PC-3 (cell line): ENCODE results near the gene SDK1. TPM values are rescaled to one million over a fixed set of nuclear protein-coding genes. Genes with fewer than 3 reads are reported as not detected.

ENCODE experiments used
- ATAC-seq: fragments of 200-7000 bp; cut with Tn5 transposase; 2 replicates; pipeline ENCODE4 v1.9.1; 2020; ENCODE audit warnings: mild to moderate bottlenecking, moderate library complexity
- BruUV-seq: library from RNA; stranded (reverse); fragments of 400-500 nt; replicated peaks from 2 replicates; lab custom pipeline; 2021; lab: Mats Ljungman, UMichigan
- CTCF ChIA-PET: fragments of 300-600 bp; sonication (Branson Sonifier 250); formaldehyde crosslinking; loops from one replicate; lab custom pipeline; 2022; ENCODE audit warnings: antibody characterized with exemption; lab: Charles Lee
- POLR2A ChIA-PET: fragments of 300-600 bp; sonication (Branson Sonifier 250); formaldehyde crosslinking; loops from one replicate; lab custom pipeline; 2022; ENCODE audit warnings: antibody characterized with exemption; ENCODE audit not compliant: unreplicated experiment; lab: Charles Lee
- DNase-seq: peaks from one replicate; pipeline ENCODE4 v3.0.0-alpha.2; 2015
- H2AFZ ChIP-seq: fragments of 300-600 bp; sonication (generic); 2 replicates; pipeline ENCODE4 v1.6.0; 2016; ENCODE audit warnings: antibody characterized with exemption, low read length
- H3F3A ChIP-seq: fragments of 300-600 bp; sonication (generic); one replicate; pipeline ENCODE4 v1.6.0; 2017; ENCODE audit warnings: antibody characterized with exemption, low read length, control low read depth, mild to moderate bottlenecking; ENCODE audit not compliant: unreplicated experiment
- H3K27ac ChIP-seq: fragments of 300-600 bp; sonication (generic); 2 replicates; pipeline ENCODE4 v1.5.1; 2016; ENCODE audit warnings: mild to moderate bottlenecking, low read length
- H3K27me3 ChIP-seq: fragments of 300-600 bp; sonication (generic); 2 replicates; pipeline ENCODE4 v1.6.1; 2016; ENCODE audit warnings: low read length, mixed read lengths
- H3K36me3 ChIP-seq: fragments of 300-600 bp; sonication (generic); 2 replicates; pipeline ENCODE4 v1.6.1; 2016; ENCODE audit warnings: low read depth, mixed run types, low read length, mixed read lengths
- H3K4me1 ChIP-seq: fragments of 300-600 bp; sonication (generic); 2 replicates; pipeline ENCODE4 v1.5.1; 2016; ENCODE audit warnings: low read length; ENCODE audit not compliant: insufficient read depth
- H3K4me2 ChIP-seq: fragments of 300-600 bp; sonication (generic); 2 replicates; pipeline ENCODE4 v1.6.0; 2016; ENCODE audit warnings: low read length
- H3K4me3 ChIP-seq: fragments of 300-600 bp; sonication (generic); 2 replicates; pipeline ENCODE4 v1.5.1; 2016; ENCODE audit warnings: mild to moderate bottlenecking, low read length, mixed read lengths
- H3K79me2 ChIP-seq: fragments of 300-600 bp; sonication (generic); 2 replicates; pipeline ENCODE4 v1.6.1; 2017; ENCODE audit warnings: low read length, mixed read lengths
- H3K9ac ChIP-seq: fragments of 300-600 bp; sonication (generic); 2 replicates; pipeline ENCODE4 v1.6.0; 2016; ENCODE audit warnings: mild to moderate bottlenecking, low read length
- H3K9me2 ChIP-seq: fragments of 300-600 bp; sonication (generic); replicated peaks from 2 replicates; pipeline ENCODE4 v1.6.1; 2016; ENCODE audit warnings: mixed run types, low read length, mixed read lengths
- H3K9me3 ChIP-seq: fragments of 300-600 bp; sonication (generic); 2 replicates; pipeline ENCODE4 v1.6.1; 2016; ENCODE audit warnings: low read length, mixed read lengths
- H4K20me1 ChIP-seq: fragments of 300-600 bp; sonication (generic); 2 replicates; pipeline ENCODE4 v1.6.1; 2016; ENCODE audit warnings: low read length, mixed read lengths
- EZH2 ChIP-seq: fragments of 300-600 bp; sonication (generic); IDR thresholded peaks from one replicate; pipeline ENCODE4 v1.6.1; 2017; ENCODE audit warnings: antibody characterized with exemption, mild to moderate bottlenecking, low read length; ENCODE audit not compliant: unreplicated experiment
- EZH2phosphoT487 ChIP-seq: fragments of 300-600 bp; sonication (generic); IDR thresholded peaks from 2 replicates; pipeline ENCODE4 v1.6.1; 2018; ENCODE audit warnings: mild to moderate bottlenecking, antibody characterized with exemption, low read length, borderline replicate concordance
- intact Hi-C: fragments of 100-400 bp; cut with micrococcal nuclease; formaldehyde crosslinking; loops from 2 replicates; pipeline ENCODE4 v1.9.0; 2023
- total RNA-seq: library from RNA; depleted of rRNA; stranded (reverse); fragments of >200 nt; gene quantifications from 2 replicates; pipeline ENCODE4 v1.2.3, GENCODE V29; 2014
- TF ChIP-seq, protein P1 (sequence below): fragments of 300-600 bp; sonication (generic); conservative IDR thresholded peaks from 2 replicates; pipeline ENCODE4 v1.5.1; 2017; ENCODE audit warnings: antibody characterized with exemption, low read depth, mild to moderate bottlenecking, low read length

SDK1 gene
- total RNA-seq, 1 experiment from 2014 or later = 2.8 TPM

DNA sequence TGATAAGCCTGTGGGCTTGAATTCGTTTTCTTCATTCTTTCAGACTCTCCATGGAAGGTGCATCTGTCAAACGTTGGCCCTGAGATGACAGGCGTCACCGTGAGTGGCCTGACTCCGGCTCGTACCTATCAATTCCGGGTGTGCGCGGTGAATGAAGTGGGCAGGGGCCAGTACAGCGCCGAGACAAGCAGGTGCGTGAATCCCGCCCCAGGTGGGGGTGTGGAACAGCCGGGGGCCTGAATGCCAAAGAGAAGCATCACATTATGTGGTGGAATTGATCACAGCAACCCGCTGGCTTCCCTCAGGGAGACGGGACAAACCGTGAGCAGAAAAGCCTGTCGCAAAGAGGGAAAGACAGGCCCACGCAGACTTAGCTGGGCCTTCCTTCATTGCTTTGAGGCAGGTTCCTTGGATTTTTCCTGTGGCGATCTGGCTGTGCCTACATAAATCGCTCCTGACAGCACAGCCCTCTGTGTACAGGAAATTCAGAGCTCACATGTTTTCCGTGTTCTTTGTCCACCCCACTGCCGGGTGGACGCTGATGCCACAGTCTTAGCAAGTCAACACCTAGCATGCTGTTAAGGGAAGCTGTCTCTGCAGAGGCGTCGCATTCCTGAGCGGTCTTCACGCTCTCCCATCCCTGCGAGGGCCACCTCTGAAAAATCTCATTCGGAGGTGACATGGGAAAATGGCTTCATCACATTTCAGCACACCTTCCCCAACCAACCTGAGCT, 710.0 kb downstream of the SDK1 start:
- H3K4me3 ChIP-seq = no peak overlapping the region
- no peak for TF ChIP-seq EZH2
- intact Hi-C loops = no loop called here
- no peaks in the 10 kb centered on the region for H3K9me2 ChIP-seq
- no peaks in the 10 kb centered on the region for H3F3A ChIP-seq
- POLR2A ChIA-PET = no interaction called here
- H3K9me3 ChIP-seq = no peaks in the 10 kb centered on the region
- no peaks in the 10 kb centered on the region for H3K79me2 ChIP-seq
- no TSS peak for BruUV-seq
- no peaks in the 10 kb centered on the region for H3K4me1 ChIP-seq
- no peak overlapping the region for H3K9ac ChIP-seq
- no peak overlapping the region for H2AFZ ChIP-seq
- no peaks in the 10 kb centered on the region for H3K36me3 ChIP-seq
- no peak overlapping the region for H3K27ac ChIP-seq
- CTCF ChIA-PET = no interaction called here
- H4K20me1 ChIP-seq = no peaks in the 10 kb centered on the region
- no peaks in the 10 kb centered on the region for H3K27me3 ChIP-seq
- ATAC-seq (no peak), DNase-seq (no peak)
- no peak overlapping the region for H3K4me2 ChIP-seq

DNA sequence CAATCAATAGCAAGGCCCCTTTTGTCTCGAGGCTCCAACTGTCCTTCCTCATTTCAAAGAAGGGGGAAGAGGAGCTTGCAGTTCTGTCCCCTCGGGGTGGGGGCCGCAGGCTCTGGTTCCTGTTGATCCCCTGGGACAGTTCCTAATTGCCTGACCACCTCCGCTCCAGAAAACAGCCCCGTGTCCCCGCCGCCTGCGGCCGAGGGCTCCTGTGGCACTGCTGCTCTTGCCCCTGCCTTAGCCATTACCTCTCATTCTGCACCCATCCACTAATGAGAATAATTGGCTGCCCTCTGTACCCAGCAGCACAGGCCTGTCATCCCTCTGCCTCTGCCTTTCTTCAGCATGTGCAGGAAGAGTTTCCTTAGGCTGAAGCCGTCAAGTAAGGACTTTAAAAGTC, 712.7 kb downstream of the SDK1 start:
- CTCF ChIA-PET = no interaction called here
- TF ChIP-seq EZH2 (no peak), EZH2phosphoT487 (no peak)
- TF ChIP-seq, protein P1, sequence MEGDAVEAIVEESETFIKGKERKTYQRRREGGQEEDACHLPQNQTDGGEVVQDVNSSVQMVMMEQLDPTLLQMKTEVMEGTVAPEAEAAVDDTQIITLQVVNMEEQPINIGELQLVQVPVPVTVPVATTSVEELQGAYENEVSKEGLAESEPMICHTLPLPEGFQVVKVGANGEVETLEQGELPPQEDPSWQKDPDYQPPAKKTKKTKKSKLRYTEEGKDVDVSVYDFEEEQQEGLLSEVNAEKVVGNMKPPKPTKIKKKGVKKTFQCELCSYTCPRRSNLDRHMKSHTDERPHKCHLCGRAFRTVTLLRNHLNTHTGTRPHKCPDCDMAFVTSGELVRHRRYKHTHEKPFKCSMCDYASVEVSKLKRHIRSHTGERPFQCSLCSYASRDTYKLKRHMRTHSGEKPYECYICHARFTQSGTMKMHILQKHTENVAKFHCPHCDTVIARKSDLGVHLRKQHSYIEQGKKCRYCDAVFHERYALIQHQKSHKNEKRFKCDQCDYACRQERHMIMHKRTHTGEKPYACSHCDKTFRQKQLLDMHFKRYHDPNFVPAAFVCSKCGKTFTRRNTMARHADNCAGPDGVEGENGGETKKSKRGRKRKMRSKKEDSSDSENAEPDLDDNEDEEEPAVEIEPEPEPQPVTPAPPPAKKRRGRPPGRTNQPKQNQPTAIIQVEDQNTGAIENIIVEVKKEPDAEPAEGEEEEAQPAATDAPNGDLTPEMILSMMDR = no peak
- Histone ChIP-seq H3K9me3 (no peaks in the 10 kb centered on the region), H3K36me3 (no peaks in the 10 kb centered on the region), H3K9me2 (no peaks in the 10 kb centered on the region), H3F3A (no peaks in the 10 kb centered on the region), H3K9ac (no peak overlapping the region), H3K79me2 (no peaks in the 10 kb centered on the region), H3K27me3 (no peaks in the 10 kb centered on the region), H3K4me2 (no peak overlapping the region), H2AFZ (no peak overlapping the region), H3K27ac (no peak overlapping the region), H4K20me1 (no peaks in the 10 kb centered on the region), H3K4me1 (no peaks in the 10 kb centered on the region), H3K4me3 (no peak overlapping the region)
- no peak for ATAC-seq
- intact Hi-C loops = no loop called here
- no peak for DNase-seq
- BruUV-seq = no TSS peak
- POLR2A ChIA-PET = no interaction called here

DNA sequence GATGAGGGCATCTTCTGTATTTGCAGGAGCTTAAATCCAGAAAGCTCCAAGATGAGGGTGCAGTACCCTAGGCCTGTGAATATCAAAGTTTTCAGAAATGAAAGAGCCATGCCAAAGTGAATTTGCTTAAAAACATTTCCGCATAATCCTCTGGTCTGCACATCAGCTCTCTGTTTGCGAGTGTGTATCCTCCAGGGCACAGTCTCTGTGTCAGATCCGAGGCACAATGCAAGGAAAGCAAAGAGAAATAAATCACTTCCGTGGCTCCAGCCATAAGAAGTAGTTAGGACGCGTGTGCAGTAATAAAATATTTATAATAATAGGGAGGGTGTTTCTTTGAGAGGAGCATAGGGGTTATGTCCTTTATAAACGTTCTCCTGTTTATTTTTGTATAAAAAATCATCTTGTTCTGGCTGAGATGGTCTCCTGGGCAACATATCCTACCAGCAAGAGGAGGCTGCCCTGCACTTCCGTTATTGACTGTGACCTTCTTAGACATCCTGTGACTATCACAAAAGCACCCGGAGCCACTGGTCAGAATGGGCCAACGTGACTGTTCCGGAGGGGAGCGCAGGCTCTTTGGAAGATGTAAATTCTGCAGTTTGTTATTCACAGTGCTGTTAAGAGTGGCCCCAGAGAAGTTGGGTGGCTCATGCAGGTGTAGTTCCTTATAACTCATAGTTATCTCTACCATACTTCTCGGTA, 713.4 kb downstream of the SDK1 start:
- Histone ChIP-seq H3K36me3 (no peaks in the 10 kb centered on the region), H2AFZ (no peak overlapping the region), H3K9me2 (no peaks in the 10 kb centered on the region), H3K9ac (no peak overlapping the region), H3K4me2 (no peak overlapping the region), H3K4me1 (no peaks in the 10 kb centered on the region), H3K27me3 (no peaks in the 10 kb centered on the region), H3K9me3 (no peaks in the 10 kb centered on the region), H3K4me3 (no peak overlapping the region), H4K20me1 (no peaks in the 10 kb centered on the region), H3K79me2 (no peaks in the 10 kb centered on the region), H3K27ac (no peak overlapping the region), H3F3A (no peaks in the 10 kb centered on the region)
- POLR2A ChIA-PET = no interaction called here
- CTCF ChIA-PET = no interaction called here
- DNase-seq (no peak), ATAC-seq (no peak)
- intact Hi-C loops = no loop called here
- no peak for TF ChIP-seq EZH2phosphoT487
- TF ChIP-seq, protein P1 = no peak
- no peak for TF ChIP-seq EZH2
- BruUV-seq = no TSS peak
